AG09309 (cell line): Measurements from ENCODE around the gene SIRT5.

ENCODE experiments used
- DNase-seq: peaks from one replicate; pipeline ENCODE4 v3.0.0-alpha.2; 2010; ENCODE audit warnings: low read depth
- H3K4me3 ChIP-seq: 2 replicates; pipeline ENCODE4 v1.5.1; 2011; ENCODE audit warnings: mild to moderate bottlenecking, low read depth, low read length, moderate library complexity; ENCODE audit not compliant: control insufficient read depth
- TF ChIP-seq, protein P1 (sequence below): IDR thresholded peaks from 2 replicates; pipeline ENCODE4 v1.5.1; 2011; ENCODE audit warnings: mild to moderate bottlenecking, low read depth, low read length, inconsistent platforms; ENCODE audit not compliant: insufficient read depth, control insufficient read depth; ENCODE audit errors: missing control alignments

Gene SIRT5

DNA sequence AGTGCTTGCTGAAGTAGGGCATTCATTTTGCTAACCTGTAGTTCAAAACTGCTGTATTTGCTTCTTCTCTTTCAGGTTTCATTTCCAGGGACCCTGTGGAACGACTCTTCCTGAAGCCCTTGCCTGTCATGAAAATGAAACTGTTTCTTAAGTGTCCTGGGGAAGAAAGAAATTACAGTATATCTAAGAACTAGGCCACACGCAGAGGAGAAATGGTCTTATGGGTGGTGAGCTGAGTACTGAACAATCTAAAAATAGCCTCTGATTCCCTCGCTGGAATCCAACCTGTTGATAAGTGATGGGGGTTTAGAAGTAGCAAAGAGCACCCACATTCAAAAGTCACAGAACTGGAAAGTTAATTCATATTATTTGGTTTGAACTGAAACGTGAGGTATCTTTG, 37.3 kb downstream of the SIRT5 start:
- H3K4me3 ChIP-seq: no peak overlapping the region
- DNase-seq: no peak
- TF ChIP-seq, protein P1, sequence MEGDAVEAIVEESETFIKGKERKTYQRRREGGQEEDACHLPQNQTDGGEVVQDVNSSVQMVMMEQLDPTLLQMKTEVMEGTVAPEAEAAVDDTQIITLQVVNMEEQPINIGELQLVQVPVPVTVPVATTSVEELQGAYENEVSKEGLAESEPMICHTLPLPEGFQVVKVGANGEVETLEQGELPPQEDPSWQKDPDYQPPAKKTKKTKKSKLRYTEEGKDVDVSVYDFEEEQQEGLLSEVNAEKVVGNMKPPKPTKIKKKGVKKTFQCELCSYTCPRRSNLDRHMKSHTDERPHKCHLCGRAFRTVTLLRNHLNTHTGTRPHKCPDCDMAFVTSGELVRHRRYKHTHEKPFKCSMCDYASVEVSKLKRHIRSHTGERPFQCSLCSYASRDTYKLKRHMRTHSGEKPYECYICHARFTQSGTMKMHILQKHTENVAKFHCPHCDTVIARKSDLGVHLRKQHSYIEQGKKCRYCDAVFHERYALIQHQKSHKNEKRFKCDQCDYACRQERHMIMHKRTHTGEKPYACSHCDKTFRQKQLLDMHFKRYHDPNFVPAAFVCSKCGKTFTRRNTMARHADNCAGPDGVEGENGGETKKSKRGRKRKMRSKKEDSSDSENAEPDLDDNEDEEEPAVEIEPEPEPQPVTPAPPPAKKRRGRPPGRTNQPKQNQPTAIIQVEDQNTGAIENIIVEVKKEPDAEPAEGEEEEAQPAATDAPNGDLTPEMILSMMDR: no peak

DNA sequence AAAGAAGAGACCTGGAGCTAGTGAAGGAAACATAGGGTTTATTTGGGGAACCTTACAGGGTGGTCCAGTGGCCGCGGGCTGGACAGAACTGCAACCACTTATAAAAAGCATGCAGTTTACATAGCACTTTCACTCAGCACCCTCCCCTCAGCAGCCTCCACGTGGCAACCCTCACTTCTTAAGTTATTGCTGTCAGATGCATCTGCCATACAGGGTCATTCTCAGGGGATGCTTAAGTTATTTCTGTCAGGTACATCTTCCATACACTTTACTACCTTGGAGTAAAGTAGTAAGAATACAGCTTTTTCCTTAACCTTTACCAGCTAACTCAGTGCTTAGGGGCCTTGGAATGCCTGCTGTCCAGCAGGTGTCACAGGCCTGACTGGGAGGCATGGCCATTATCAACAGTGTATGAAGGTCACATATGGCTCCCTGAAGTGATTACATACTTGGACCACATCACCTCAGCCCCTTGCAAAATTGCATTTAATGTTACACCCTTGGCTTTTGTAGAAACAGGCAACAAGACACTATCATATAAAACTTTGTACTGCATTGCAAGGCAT, 38.7 kb downstream of the SIRT5 start:
- no peak for DNase-seq
- TF ChIP-seq, protein P1: no peak
- H3K4me3 ChIP-seq: no peak overlapping the region

DNA sequence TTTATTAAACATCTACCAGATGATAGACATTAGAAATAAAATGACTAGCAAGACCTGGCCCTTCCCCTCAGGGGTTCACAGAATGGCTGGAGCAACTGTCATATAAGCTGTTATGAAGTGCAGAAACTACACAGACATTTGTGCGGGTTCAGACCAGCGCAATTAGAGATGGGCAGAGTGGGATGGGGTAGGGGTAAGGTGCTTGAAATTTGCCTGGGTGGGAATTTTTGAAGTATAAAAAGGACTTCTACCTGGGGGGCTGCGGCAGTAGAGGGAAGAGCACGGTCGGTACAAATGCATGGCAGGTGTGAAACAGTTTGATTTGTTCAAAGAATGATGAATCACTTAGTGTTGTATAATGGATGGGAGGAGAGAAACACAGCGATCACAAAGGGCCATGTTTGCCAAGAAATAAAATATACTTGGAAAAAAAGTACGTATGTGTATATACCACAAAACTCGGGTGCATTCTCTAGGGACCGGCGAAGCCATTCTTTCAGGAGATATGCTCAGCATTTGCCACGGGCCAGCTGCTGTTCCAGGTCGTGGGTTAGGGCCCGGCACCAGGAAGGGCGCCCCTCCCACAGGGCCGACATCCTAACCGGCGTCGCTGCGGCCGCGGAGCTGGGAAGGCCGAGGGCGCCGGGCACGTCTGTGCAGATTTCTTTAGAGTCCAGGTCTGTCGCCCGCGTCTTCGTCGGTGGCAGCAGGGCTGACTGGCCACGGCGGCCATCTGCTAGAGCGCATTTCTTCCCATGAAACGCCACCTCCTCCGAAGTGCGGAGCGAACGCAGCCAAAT, 39.9 kb downstream of the SIRT5 start:
- TF ChIP-seq, protein P1: no peak
- DNase-seq: no peak
- H3K4me3 ChIP-seq: peak overlapping the region; percentile 66

DNA sequence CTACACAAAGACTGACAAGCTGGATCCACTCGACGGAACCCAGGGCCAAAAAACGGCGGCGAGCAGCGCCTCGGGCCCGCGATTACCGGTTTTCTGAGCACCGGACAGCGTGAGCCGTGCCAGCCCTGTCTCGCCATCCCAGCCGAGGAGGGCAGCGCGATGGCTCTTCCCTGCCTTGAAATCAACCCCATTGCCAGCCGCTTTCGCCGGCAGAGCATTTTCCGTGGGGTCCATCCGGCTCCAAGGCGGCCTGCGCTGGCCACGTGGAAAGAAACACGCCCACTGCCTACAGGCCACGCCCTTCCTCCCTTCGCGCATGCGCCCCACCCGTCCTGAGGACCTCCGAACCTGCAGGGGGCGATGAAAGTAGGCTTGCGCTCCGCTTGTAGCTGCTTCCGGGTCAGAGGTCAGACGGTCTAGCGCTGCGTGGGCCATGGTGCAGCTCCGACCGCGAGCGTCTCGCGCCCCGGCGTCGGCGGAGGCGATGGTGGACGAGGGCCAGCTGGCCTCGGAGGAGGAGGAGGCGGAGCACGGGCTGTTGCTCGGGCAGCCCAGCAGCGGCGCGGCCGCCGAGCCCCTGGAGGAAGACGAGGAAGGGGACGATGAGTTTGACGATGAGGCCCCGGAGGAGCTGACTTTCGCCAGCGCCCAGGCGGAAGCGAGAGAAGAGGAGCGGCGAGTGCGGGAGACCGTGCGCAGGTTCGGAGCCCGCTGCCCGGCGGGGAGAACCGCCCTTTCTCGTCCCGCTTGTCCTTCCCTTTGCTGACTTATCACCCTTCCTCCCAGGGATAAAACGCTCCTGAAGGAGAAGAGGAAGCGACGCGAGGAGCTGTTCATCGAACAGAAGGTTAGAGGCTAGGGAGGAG, 40.8 kb downstream of the SIRT5 start, which contains the start of gene NOL7:
NOL7 (plus strand) TSS at position 410 of the 866 bp plus-strand sequence; CDS start at position 434, 24 bp downstream.
- DNase-seq: peak; percentile 96

DNA sequence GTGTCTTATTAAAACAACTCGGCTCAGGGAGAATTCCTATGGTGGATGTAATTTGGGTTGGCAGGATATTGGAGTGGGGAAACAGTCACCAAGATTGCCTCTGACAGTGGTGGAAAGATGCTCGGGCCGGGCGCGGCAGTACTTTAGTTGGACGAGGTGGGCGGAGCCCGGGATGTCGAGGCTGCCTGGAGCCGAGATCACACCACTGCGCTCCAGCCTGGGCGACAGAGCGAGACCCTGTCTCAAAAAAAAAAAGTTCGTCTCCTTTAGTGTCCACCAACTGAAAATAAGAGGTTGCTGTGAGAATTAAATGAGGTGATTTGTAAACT, 41.4 kb downstream of the SIRT5 start:
- peak overlapping the region; percentile 66 for H3K4me3 ChIP-seq
- TF ChIP-seq, protein P1: no peak
- no peak for DNase-seq

More for the DNA sequence above, 40.8 kb downstream of the SIRT5 start, which contains the start of gene NOL7:
- TF ChIP-seq, protein P1: peak; percentile 94
- H3K4me3 ChIP-seq: peak within 1 kb of the TSS; percentile 66

DNA sequence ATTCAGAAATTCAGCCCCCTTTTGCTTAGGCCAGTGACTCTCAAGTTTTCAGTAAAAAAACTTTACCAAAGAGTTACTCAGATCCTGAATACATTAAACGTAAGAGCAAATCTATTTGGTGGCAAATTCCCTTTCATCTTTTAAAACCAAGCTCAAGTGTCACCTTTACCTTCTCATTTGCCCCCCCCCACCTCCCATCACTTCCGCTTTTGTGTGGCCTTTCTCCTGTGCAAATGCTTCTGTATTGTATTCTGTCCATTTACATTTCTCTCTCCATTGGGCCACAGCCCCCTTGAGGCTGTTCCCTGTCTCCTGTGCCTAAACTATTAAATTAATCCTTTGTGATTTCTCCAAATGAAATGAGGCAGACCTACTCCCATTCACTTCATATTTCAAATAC, 42.7 kb downstream of the SIRT5 start:
- H3K4me3 ChIP-seq: no peak overlapping the region
- no peak for DNase-seq

More for the DNA sequence above, 42.7 kb downstream of the SIRT5 start:
- TF ChIP-seq, protein P1: no peak
